ENCODE data around the gene APPL2. TPM values are rescaled to one million over a fixed set of nuclear protein-coding genes. Genes with fewer than 3 reads are reported as not detected.

APPL2 gene
- total RNA-seq, 4 donors from 2014 or later: 28.6 to 30.6 (median 30.3) TPM

DNA sequence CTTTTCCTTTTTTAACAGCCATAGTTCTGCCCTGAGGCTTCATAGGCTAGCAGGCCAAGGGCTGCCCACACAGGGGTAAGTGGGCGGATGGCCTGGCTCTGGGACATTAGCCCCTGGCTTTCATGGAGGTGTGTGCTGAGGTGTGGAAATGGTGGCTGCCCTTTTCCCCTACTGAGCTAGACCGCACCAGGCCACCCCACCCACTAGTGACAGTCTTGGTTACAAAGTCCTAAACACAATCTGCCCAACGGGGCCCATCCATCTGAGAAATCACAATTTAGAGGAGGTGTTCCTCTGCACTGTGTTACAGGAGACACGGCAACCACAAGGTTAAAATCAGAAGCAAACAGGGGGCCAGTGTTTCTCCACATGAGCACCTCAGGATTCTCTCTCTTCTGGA, 35.6 kb downstream of the APPL2 start:
- TF ChIP-seq CTCF (IDR thresholded peaks at IDR 0.05): no peak
- no peak for TF ChIP-seq POLR2A (IDR thresholded peaks at IDR 0.05)
- Histone ChIP-seq H3K36me3 (peaks cover 21 to 26% of the 10 kb centered on the region in 2 donors), H3K4me3 (replicated peaks in 1 of 3) (no peak overlapping the region), H3K9me3 (no peaks in the 10 kb centered on the region), H3K27me3 (no peaks in the 10 kb centered on the region), H3K4me1 (no peaks in the 10 kb centered on the region), H3K27ac (no peak overlapping the region)
- intact Hi-C loops (cut with DNase I): no loop called here
- no peak for DNase-seq
- 97 to 98% methylated on average over 4 of the region's 4 CpGs for WGBS, 2 donors

DNA sequence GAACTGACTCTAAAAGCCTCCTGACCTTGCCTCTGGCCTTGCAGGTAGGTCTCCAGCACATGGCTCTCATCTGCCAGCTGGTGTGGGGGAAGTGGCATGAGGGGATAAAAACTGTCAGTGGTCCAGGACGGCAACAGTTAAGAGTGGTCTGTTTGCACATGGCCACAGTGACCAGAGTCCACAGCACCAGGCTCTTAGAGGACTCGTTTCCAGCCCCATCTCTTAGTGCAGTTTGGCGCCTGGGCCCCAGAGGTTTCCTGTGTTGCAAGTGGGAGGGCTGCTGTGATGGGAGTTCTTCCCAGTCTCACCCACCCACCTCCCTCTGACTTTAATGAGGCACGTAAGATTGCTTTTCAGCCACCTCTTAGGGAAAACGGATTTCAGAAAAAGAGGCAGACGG, 37.0 kb downstream of the APPL2 start:
- Histone ChIP-seq H3K27ac (no peak overlapping the region), H3K4me3 (replicated peaks in 1 of 3) (no peak overlapping the region), H3K36me3 (peaks cover 14 to 21% of the 10 kb centered on the region in 2 donors), H3K27me3 (no peaks in the 10 kb centered on the region), H3K4me1 (no peaks in the 10 kb centered on the region), H3K9me3 (no peaks in the 10 kb centered on the region)
- WGBS, 2 donors: 84 to 92% methylated on average over 6 of the region's 6 CpGs
- intact Hi-C loops (cut with DNase I): no loop called here
- DNase-seq: no peak
- TF ChIP-seq POLR2A (IDR thresholded peaks at IDR 0.05): no peak
- TF ChIP-seq CTCF (IDR thresholded peaks at IDR 0.05): no peak

- intact Hi-C loops (cut with DNase I): no loop called here
- no peaks in the 10 kb centered on the region for H3K27me3 ChIP-seq
- H3K27ac ChIP-seq: no peak overlapping the region
- peaks cover 6 to 15% of the 10 kb centered on the region in 2 donors for H3K36me3 ChIP-seq
- H3K4me1 ChIP-seq: no peaks in the 10 kb centered on the region
- TF ChIP-seq POLR2A (IDR thresholded peaks at IDR 0.05) (no peak), CTCF (IDR thresholded peaks at IDR 0.05) (no peak)
- H3K4me3 ChIP-seq (replicated peaks in 1 of 3): no peak overlapping the region
- H3K9me3 ChIP-seq: no peaks in the 10 kb centered on the region
- no peak for DNase-seq
- WGBS, 2 donors: 95 to 96% methylated on average over 6 of the region's 6 CpGs
Measured at GRCh38 chr12:105196090-105196489, 39.9 kb downstream of the APPL2 start.

DNA sequence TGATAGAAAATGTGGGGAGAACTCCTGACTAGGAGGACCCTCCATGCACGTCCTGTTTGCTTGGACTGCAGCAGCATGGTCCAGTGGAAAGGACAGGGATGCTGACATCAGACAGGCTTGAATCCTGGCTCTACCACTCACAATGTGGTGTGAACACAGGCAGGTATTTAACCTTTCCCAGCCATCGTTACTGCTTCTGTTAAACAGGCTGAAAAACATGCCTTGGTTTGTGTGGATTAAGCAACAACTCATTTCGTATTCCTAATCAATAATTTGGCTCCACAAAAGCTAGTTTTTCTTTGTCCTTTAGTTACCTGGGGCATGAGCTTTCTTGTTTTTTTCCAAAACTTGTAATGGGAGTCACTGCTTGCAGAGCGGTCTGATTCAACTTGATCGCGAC, 41.0 kb downstream of the APPL2 start:
- Histone ChIP-seq H3K4me1 (no peaks in the 10 kb centered on the region), H3K9me3 (no peaks in the 10 kb centered on the region), H3K27me3 (no peaks in the 10 kb centered on the region), H3K4me3 (replicated peaks in 1 of 3) (no peak overlapping the region), H3K36me3 (peaks cover 6 to 15% of the 10 kb centered on the region in 2 donors), H3K27ac (no peak overlapping the region)
- TF ChIP-seq CTCF (IDR thresholded peaks at IDR 0.05) (no peak), POLR2A (IDR thresholded peaks at IDR 0.05) (no peak)
- intact Hi-C loops (cut with DNase I): no loop called here
- DNase-seq: no peak
- 90 to 96% methylated on average over 6 of the region's 6 CpGs for WGBS, 2 donors

GRCh38 chr12:105192624-105193225, 43.2 kb downstream of the APPL2 start:
- WGBS, 2 donors: 96% methylated on average over 1 of the region's 1 CpG
- Histone ChIP-seq H3K36me3 (peaks cover 11 to 24% of the 10 kb centered on the region in 2 donors), H3K4me3 (replicated peaks in 1 of 3) (no peak overlapping the region), H3K9me3 (no peaks in the 10 kb centered on the region), H3K27me3 (no peaks in the 10 kb centered on the region), H3K4me1 (no peaks in the 10 kb centered on the region), H3K27ac (no peak overlapping the region)
- no peak for TF ChIP-seq POLR2A (IDR thresholded peaks at IDR 0.05)
- no peak for DNase-seq
- intact Hi-C loops (cut with DNase I): no loop called here

Measured in thyroid gland (tissue), 4 donors.